NOMO-1 (cell line): ENCODE measurements around the gene POLR3F.
"Not testable (repeated sequence)": the region's sequence is repeated elsewhere in the genome, so short reads cannot be mapped to it uniquely, and the experiment has no call there.

Source experiments
- DNase-seq, 2 experiments: peaks; one replicate each; lab custom pipeline; 2025; ENCODE audit not compliant: unreplicated experiment in 2 of 2; lab: John Stamatoyannopoulos, UW

The POLR3F gene

DNA sequence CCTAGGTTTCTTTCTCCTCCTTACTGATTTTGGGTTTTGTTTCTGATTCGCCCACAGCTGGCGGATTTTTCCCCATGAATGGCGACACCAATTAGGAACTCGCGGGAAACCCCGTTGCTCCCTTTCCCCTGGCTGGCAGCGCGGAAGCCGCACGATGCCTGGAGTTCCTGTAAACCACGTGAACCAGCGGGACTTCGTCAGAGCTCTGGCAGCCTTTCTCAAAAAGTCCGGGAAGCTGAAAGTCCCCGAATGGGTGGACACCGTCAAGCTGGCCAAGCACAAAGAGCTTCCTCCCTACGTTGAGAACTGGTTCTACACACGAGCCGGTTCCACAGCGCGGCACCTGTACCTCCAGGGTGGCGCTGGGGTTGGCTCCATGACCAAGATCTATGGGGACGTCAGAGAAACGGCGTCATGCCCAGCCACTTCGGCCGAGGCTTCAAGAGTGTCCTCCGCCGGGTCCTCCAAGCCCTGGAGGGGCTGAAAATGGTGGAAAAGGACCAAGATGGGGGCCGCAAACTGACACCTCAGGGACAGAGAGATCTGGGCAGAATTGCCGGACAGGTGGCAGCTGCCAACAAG, 37.4 kb downstream of the POLR3F start:
- DNase-seq = no peak

GRCh38 chr20:18506744-18507143, 39.6 kb downstream of the POLR3F start:
- DNase-seq = no peak

DNA sequence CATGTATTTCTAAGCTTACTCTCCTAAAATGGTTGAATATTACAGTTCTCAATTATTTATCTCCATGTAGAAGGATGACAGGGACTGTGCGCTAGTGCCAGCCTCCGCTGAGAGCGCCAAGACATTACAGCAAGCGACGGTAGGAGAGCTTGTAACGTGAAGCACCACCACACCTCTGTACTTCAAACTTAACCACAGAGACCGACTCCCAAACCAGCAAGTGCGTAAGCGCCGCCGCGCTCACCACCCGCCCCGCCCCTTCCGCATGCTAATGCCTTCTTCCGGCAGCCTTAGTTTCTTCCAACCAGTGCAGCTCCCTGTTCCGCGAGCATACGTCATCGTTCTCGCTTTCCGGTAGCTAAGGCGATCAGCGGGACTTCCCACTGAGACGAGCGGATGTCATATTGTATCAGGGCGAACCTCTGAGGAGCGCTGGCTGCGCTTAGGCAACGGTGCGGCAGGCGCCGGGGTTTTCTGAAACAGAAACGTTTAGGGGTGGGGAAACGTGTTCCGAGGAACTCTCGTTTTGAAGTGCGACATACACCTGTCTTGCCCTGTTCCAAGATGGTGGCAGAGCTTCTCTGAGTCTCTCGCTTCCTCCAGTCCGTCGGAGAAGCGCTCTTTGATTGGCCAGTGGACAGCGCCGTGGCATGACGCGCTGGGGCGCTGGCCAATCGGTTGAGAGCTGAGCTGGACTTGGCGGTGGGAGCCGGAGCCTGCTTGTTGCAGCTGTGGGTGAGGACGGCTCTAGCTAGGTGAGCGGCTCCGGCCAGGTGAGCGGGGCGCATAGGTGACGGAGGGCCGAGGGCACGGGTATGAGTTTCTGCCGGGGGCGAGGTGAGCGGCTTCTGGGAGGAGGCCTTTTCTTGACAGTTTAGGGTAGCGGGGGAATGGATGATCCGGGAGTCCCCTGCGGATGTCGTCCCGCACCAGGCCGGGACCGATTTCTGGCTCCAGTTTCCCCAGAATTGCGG, 40.3 kb downstream of the POLR3F start, which contains the start of gene SEC23B:
Gene SEC23B, plus strand, starts transcription at position 723 of the 974 bp plus-strand sequence. CDS start 2,896 bp downstream, outside the sequence.
- DNase-seq = peak; percentile 94 to 95

GRCh38 chr20:18511571-18511970, 44.4 kb downstream of the POLR3F start:
- DNase-seq = peak; percentile 64 to 88

GRCh38 chr20:18513208-18513607, 46.0 kb downstream of the POLR3F start:
- DNase-seq = peak; percentile 11 to 82

GRCh38 chr20:18514127-18514526, 46.9 kb downstream of the POLR3F start:
- DNase-seq = no peak

DNA sequence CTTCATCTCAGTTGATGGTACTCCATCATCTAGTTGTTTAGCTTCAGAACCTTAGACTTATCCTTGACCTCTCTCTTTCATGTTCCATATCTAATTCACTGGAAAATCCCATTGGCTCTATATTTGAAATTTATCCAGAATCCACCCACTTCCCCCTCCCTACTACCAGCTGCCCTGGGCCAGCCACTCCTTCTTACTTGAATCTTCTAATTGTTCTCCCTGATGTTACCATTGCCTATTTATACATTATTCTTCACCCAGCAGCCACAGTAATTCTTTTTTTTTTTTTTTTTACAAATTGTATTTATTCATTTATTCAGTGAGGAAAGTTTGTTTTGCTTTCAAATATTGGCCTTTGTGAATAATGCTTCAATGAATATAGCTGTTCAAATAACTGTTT, 48.8 kb downstream of the POLR3F start:
- DNase-seq = no peak

DNA sequence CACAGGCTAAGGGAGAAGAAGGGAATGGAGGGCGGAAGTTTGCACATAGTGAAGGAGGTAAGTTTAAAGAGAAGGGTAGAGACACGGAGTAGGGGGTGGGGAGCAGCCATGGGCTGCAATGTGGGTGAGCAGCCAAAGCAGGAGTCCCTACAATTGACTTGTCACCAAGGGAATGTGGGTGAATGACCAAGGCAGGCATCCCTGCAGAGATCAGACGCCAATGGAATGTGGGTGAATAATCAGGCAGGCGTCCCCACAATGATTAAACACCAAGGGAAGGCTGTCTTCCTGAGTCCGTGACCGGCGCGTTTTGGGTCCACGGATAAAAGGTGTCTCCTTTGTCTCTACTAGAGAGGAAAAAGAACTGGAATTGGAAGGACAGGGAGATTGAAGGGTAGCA, 54.9 kb downstream of the POLR3F start:
- not testable (repeated sequence) for DNase-seq

GRCh38 chr20:18523066-18523465, 55.9 kb downstream of the POLR3F start:
- DNase-seq = no peak

DNA sequence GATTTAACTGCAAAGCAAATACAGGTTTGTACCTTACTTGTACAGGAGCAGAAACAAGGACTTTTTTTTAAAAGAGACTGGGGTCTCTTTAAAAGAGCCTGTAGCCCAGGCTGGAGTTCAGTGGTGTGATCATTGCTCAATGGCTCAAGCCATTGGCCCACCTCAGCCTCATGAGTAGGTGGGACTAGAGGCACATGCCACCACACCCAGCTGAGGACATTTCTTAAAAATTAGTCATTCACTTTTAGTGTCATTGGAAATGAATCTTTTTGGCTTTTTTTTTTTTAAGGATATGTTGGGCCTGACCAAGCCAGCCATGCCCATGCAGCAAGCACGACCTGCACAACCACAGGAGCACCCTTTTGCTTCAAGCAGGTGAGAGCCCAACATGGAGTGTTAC, 57.5 kb downstream of the POLR3F start:
- no peak for DNase-seq

DNA sequence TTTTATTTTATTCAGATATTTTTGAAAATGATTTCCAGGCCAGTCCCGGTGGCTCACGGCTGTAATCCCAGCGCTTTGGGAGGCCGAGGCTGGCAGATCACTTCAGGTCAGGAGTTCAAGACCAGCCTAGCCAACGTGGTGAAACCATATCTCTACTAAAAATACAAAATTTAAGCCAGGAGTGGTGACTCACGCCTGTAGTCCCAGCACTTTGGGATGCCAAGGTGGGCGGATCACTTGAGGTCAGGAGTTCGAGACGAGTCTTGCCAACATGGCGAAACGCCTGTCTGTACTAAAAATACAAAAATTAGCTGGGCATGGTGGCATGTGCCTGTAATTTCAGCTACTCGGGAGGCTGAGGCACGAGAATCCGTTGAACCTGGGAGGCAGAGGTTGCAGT, 59.6 kb downstream of the POLR3F start:
- not testable (repeated sequence) for DNase-seq

- no peak for DNase-seq
These were observed 60.1 kb downstream of the POLR3F start for GRCh38 chr20:18527339-18527738.

- DNase-seq = no peak
These were observed 60.6 kb downstream of the POLR3F start for GRCh38 chr20:18527836-18528235.

GRCh38 chr20:18529041-18529440, 61.9 kb downstream of the POLR3F start:
- DNase-seq = no peak

GRCh38 chr20:18532626-18533025, 65.4 kb downstream of the POLR3F start:
- DNase-seq = no peak

- no peak for DNase-seq
These were observed 66.3 kb downstream of the POLR3F start for GRCh38 chr20:18533491-18533890.

DNA sequence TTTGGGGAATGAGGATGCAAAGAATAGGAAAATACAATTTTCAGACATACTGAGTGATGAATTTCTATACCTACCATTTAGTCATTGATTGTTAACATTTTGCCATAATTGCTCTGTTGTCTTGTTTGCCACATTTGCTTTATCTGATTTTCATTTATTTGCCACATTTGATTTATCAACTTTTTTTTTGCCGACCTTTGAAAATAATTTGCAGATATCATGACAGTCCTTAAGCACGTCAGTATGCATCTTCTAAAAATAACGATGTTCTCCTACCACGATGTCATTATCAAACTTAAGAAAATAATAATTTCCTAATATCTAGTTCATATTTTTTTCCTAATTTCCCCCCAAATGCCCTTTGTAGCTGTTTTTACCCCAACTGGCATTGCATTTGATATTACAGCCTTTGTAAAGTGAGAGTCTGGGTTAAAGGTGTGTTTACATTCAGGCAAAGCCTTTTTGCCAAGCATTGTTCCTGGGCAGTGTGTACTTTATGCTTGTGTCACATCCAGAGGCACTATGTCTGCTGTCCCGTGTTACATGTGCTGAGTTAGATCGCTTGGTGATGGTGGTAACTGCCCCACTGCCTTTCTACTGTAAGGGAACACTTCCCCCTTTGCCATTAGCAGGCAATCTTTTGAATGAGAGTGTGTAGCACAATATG, 66.9 kb downstream of the POLR3F start:
- DNase-seq = no peak
